H1 (cell line): ENCODE measurements around the gene URAD. TPM values are rescaled to one million over a fixed set of nuclear protein-coding genes. Genes with fewer than 3 reads are reported as not detected.

ENCODE experiments used
- CTCF ChIA-PET: fragments of 300-600 bp; sonication (Branson Sonifier 250); formaldehyde crosslinking; loops from one replicate; lab custom pipeline; 2021; ENCODE audit not compliant: partially characterized antibody; lab: Charles Lee
- POLR2A ChIA-PET: fragments of 300-600 bp; sonication (Branson Sonifier 250); formaldehyde crosslinking; loops from one replicate; lab custom pipeline; 2021; ENCODE audit warnings: inconsistent platforms; ENCODE audit not compliant: partially characterized antibody; lab: Charles Lee
- DNase-seq, 2 experiments: peaks; one replicate each; pipeline versions ENCODE4 v3.0.0 to v3.0.0-alpha.2; 2010 to 2022; ENCODE audit warnings: low spot score in 2 of 2, low read depth in 1 of 2, mixed read lengths in 1 of 2
- FAIRE-seq: peaks from 2 replicates; lab custom pipeline; 2011; peaks lifted over from hg19 to GRCh38; lab: Jason Lieb, UNC
- H2AFZ ChIP-seq: 2 replicates; pipeline ENCODE4 v1.8.1; 2012; ENCODE audit warnings: low read length, inconsistent platforms
- H2AK5ac ChIP-seq: 2 replicates; pipeline ENCODE4 v1.6.1; 2013; ENCODE audit warnings: low read depth, low read length
- H2BK120ac ChIP-seq: replicated peaks from 2 replicates; pipeline ENCODE3; 2013; ENCODE audit warnings: low read depth, low read length, inconsistent platforms
- H2BK12ac ChIP-seq: 2 replicates; pipeline ENCODE4 v1.6.1; 2013; ENCODE audit warnings: low read depth, low read length
- H2BK15ac ChIP-seq: 2 replicates; pipeline ENCODE4 v1.6.1; 2013; ENCODE audit warnings: low read length
- H2BK20ac ChIP-seq: 2 replicates; pipeline ENCODE4 v1.6.1; 2013; ENCODE audit warnings: low read length
- H2BK5ac ChIP-seq: 2 replicates; pipeline ENCODE4 v1.6.1; 2013; ENCODE audit warnings: low read depth, low read length
- H3K14ac ChIP-seq: 2 replicates; pipeline ENCODE4 v1.6.1; 2013; ENCODE audit warnings: inconsistent platforms; ENCODE audit not compliant: insufficient read length
- H3K18ac ChIP-seq: 2 replicates; pipeline ENCODE4 v1.6.1; 2013; ENCODE audit warnings: low read length; ENCODE audit errors: extremely low read depth
- H3K23ac ChIP-seq: 2 replicates; pipeline ENCODE4 v1.6.1; 2013; ENCODE audit warnings: inconsistent platforms; ENCODE audit not compliant: insufficient read length
- H3K23me2 ChIP-seq: 2 replicates; pipeline ENCODE4 v1.6.1; 2013; ENCODE audit warnings: low read depth, low read length
- H3K27ac ChIP-seq: 2 replicates; pipeline ENCODE4 v1.6.1; 2011; ENCODE audit warnings: low read depth, low read length, inconsistent platforms
- H3K27me3 ChIP-seq, 4 experiments: replicated peaks in 1 of 4; 1 replicate in 1 of 4; 2 replicates in 3 of 4; pipeline versions ENCODE4 v1.6.1 to v1.8.1; 2011 to 2013; ENCODE audit warnings: low read length in 3 of 4, mild to moderate bottlenecking in 3 of 4, inconsistent platforms in 2 of 4, mixed read lengths in 2 of 4, moderate library complexity in 1 of 4; ENCODE audit not compliant: control insufficient read depth in 3 of 4, insufficient read depth in 3 of 4; ENCODE audit errors: extremely low read depth in 1 of 4
- H3K36me3 ChIP-seq, 4 experiments: 2 replicates each; pipeline versions ENCODE4 v1.6.1 to v1.8.1; 2011 to 2013; ENCODE audit warnings: mild to moderate bottlenecking in 4 of 4, low read length in 3 of 4, moderate library complexity in 2 of 4, control low read depth in 1 of 4, inconsistent platforms in 1 of 4; ENCODE audit not compliant: insufficient read depth in 4 of 4, control insufficient read depth in 2 of 4
- H3K4ac ChIP-seq: replicated peaks from 2 replicates; pipeline ENCODE3; 2013; ENCODE audit warnings: low read length, low read depth, mixed read lengths, inconsistent platforms; ENCODE audit not compliant: insufficient read length
- H3K4me1 ChIP-seq, 4 experiments: replicated peaks in 1 of 4; 1 replicate in 1 of 4; 2 replicates in 3 of 4; pipeline versions ENCODE4 v1.6.1 to v1.8.1; 2011 to 2013; ENCODE audit warnings: low read length in 3 of 4, inconsistent platforms in 2 of 4, mixed read lengths in 1 of 4; ENCODE audit not compliant: insufficient read depth in 4 of 4, control insufficient read depth in 3 of 4
- H3K4me2 ChIP-seq, 2 experiments: 2 replicates each; pipeline versions ENCODE4 v1.6.1 to v1.8.1; 2011 to 2013; ENCODE audit warnings: low read depth in 2 of 2, low read length in 2 of 2, control low read depth in 1 of 2, inconsistent platforms in 1 of 2, mild to moderate bottlenecking in 1 of 2; ENCODE audit not compliant: insufficient read depth in 1 of 2
- H3K4me3 ChIP-seq, 4 experiments: fragments of 200-600, 300-600 bp in 1 of 4; sonication (generic), shearing (Covaris generic), sonication (Bioruptor Twin) in 1 of 4; 2 replicates each; pipeline versions ENCODE4 v1.5.1 to v1.8.1; 2011 to 2016; ENCODE audit warnings: low read length in 4 of 4, low read depth in 3 of 4, control low read depth in 2 of 4, inconsistent platforms in 2 of 4, mild to moderate bottlenecking in 2 of 4, mixed read lengths in 1 of 4, moderate library complexity in 1 of 4; ENCODE audit not compliant: insufficient read depth in 2 of 4; ENCODE audit errors: extremely low read depth in 1 of 4
- H3K56ac ChIP-seq: replicated peaks from 2 replicates; pipeline ENCODE3; 2013; ENCODE audit warnings: low read depth, mild to moderate bottlenecking, mixed read lengths, low read length, inconsistent platforms; ENCODE audit not compliant: insufficient read length
- H3K79me1 ChIP-seq: 2 replicates; pipeline ENCODE4 v1.6.1; 2013; ENCODE audit warnings: low read depth, low read length, control low read depth
- H3K79me2 ChIP-seq, 2 experiments: 2 replicates each; pipeline versions ENCODE4 v1.6.1 to v1.8.1; 2012 to 2013; ENCODE audit warnings: low read length in 2 of 2, mild to moderate bottlenecking in 2 of 2, inconsistent platforms in 1 of 2; ENCODE audit not compliant: insufficient read depth in 2 of 2, control insufficient read depth in 1 of 2
- H3K9ac ChIP-seq, 4 experiments: replicated peaks in 1 of 4; 1 replicate in 1 of 4; 2 replicates in 3 of 4; pipeline versions ENCODE4 v1.6.1 to v1.8.1; 2011 to 2013; ENCODE audit warnings: low read depth in 3 of 4, low read length in 3 of 4, control low read depth in 2 of 4, mild to moderate bottlenecking in 2 of 4, moderate library complexity in 2 of 4, inconsistent platforms in 1 of 4; ENCODE audit errors: extremely low read depth in 1 of 4
- H3K9me3 ChIP-seq, 2 experiments: 2 replicates each; pipeline versions ENCODE4 v1.6.1 to v1.8.1; 2012 to 2013; ENCODE audit warnings: mild to moderate bottlenecking in 2 of 2, moderate library complexity in 2 of 2, control low read depth in 1 of 2, inconsistent platforms in 1 of 2, low read depth in 1 of 2, low read length in 1 of 2, mixed read lengths in 1 of 2; ENCODE audit not compliant: insufficient read depth in 2 of 2
- H4K20me1 ChIP-seq, 2 experiments: replicated peaks in 1 of 2; 2 replicates each; pipeline versions ENCODE3 to v1.8.1; 2011 to 2013; ENCODE audit warnings: inconsistent platforms in 2 of 2, low read length in 2 of 2, mild to moderate bottlenecking in 1 of 2; ENCODE audit not compliant: insufficient read depth in 2 of 2, control insufficient read depth in 1 of 2
- H4K5ac ChIP-seq: 2 replicates; pipeline ENCODE4 v1.6.1; 2013; ENCODE audit warnings: low read length, low read depth, mixed read lengths, inconsistent platforms; ENCODE audit not compliant: insufficient read length
- H4K8ac ChIP-seq: 2 replicates; pipeline ENCODE4 v1.8.0; 2013; ENCODE audit warnings: mild to moderate bottlenecking, moderate library complexity, low read length, inconsistent platforms; ENCODE audit not compliant: insufficient read depth; ENCODE audit errors: extremely low read depth
- H4K91ac ChIP-seq: replicated peaks from 2 replicates; pipeline ENCODE3; 2013; ENCODE audit warnings: low read length, mixed read lengths, inconsistent platforms; ENCODE audit not compliant: insufficient read length
- EZH2 ChIP-seq: fragments of 200-600 bp; sonication (generic); IDR thresholded peaks from 2 replicates; pipeline ENCODE4 v1.7.1; 2012; ENCODE audit warnings: low read depth, mild to moderate bottlenecking, moderate library complexity, low read length, inconsistent platforms; ENCODE audit not compliant: severe bottlenecking
- POLR2A ChIP-seq, 2 experiments: IDR thresholded peaks; 1 replicate in 1 of 2; 2 replicates in 1 of 2; pipeline ENCODE4 v1.6.1; 2011; ENCODE audit warnings: low read depth in 2 of 2, low read length in 2 of 2, mild to moderate bottlenecking in 2 of 2; ENCODE audit errors: control extremely low read depth in 1 of 2
- SUZ12 ChIP-seq: fragments of 200-600 bp; sonication (generic); IDR thresholded peaks from 2 replicates; pipeline ENCODE4 v1.6.1; 2012; ENCODE audit warnings: mild to moderate bottlenecking, inconsistent platforms, low read length, moderate library complexity, mixed read lengths
- whole genome bisulfite sequencing, 2 experiments: shearing (Covaris generic) in 1 of 2; methylation state at CpG; one replicate each; pipeline versions ENCODE4 v1.1.6 to v1.1.7; 2013 to 2015; ENCODE audit warnings: low lambda C conversion rate in 2 of 2, mixed read lengths in 2 of 2, inconsistent platforms in 1 of 2, low coverage in 1 of 2, missing lambda C conversion rate in 1 of 2; ENCODE audit not compliant: insufficient replicate concordance in 2 of 2, insufficient coverage in 1 of 2, insufficient read length in 1 of 2; ENCODE audit errors: extremely low coverage in 1 of 2, missing lambda C conversion rate in 1 of 2; 5-methylcytosine and 5-hydroxymethylcytosine counted together
- polyA plus RNA-seq, 7 experiments: library from polyadenylated mRNA; depleted of rRNA in 3 of 7; stranded (reverse) in 5 of 7; unstranded in 2 of 7; fragments of >200 nt in 5 of 7; fragments of 200-250 nt in 2 of 7; gene quantifications; 1 replicate in 5 of 7; 2 replicates in 1 of 7; 4 replicates in 1 of 7; pipeline versions ENCODE4 v1.2.1 to v1.2.3, GENCODE V29; 2011 to 2013; ENCODE audit warnings: missing spikeins in 2 of 7, mixed read lengths in 2 of 7
- total RNA-seq: library from RNA; stranded (reverse); fragmentation: NEBNext Ultra II Directional; extraction: Animal tissue kit (Norgen Biotek cat#: 25700); gene quantifications from 2 replicates; pipeline ENCODE4 v1.2.1, GENCODE V29; 2021

The URAD gene
- total and polyA plus RNA-seq, 2 of the 8 experiments (the other 6 are each of a cell fraction or from before 2014, with no cell fraction given) = not detected

- no peak overlapping the region for H4K8ac ChIP-seq
- no peak overlapping the region for H3K27ac ChIP-seq
- ChIA-PET CTCF (interaction anchor here (0.6 to 19.7 kb wide), 7 partner anchors 8 to 1711 kb away, joined by 3 to 283 read pairs (median 7); partner anchors contain the start of genes CDX2 and URAD), POLR2A (no interaction called here)
- TF ChIP-seq SUZ12 (peak; percentile 81; the same call in 1 of the 2 replicates), POLR2A (IDR thresholded peaks at IDR 0.05; ENCODE audit: control extremely low read depth in 1 of 2, low read depth in 2 of 2, low read length in 2 of 2) (no peak), EZH2 (peak; percentile 77)
- H2BK5ac ChIP-seq = no peak overlapping the region
- H3K9ac ChIP-seq = no peak overlapping the region
- H3K23me2 ChIP-seq = peaks cover 4% of the 10 kb centered on the region; the same call in 1 of the 2 replicates
- H2AFZ ChIP-seq = no peak overlapping the region
- H3K79me1 ChIP-seq = no peaks in the 10 kb centered on the region
- H3K4me2 ChIP-seq = peak overlapping the region in 1 of 2 experiments; percentile 10; a peak in 1 of 4 replicates
- H2AK5ac ChIP-seq = no peak overlapping the region
- H4K5ac ChIP-seq = no peak overlapping the region
- H3K36me3 ChIP-seq = peaks cover 0 to under 1% (median 0%) of the 10 kb centered on the region in 4 experiments; a peak in 1 of 8 replicates
- no peak overlapping the region for H3K23ac ChIP-seq
- H3K79me2 ChIP-seq = no peaks in the 10 kb centered on the region
- H3K56ac ChIP-seq = no peak overlapping the region
- H3K4ac ChIP-seq = no peak overlapping the region
- no peak overlapping the region for H2BK12ac ChIP-seq
- DNase-seq (no peak), FAIRE-seq (no peak)
- WGBS, 2 experiments = 13% methylated on average over 9 of the region's 9 CpGs; no CpG with 5 or more reads in 1 of the 2 experiments
- peaks cover 24 to 41% of the 10 kb centered on the region in 2 experiments for H4K20me1 ChIP-seq
- H4K91ac ChIP-seq = no peak overlapping the region
- H3K14ac ChIP-seq = no peak overlapping the region
- no peak overlapping the region for H3K18ac ChIP-seq
- H3K9me3 ChIP-seq = no peaks in the 10 kb centered on the region
- peaks cover 92 to 100% (median 98%) of the 10 kb centered on the region in 4 experiments for H3K27me3 ChIP-seq
- H2BK20ac ChIP-seq = no peak overlapping the region
- H2BK120ac ChIP-seq = no peak overlapping the region
- no peak overlapping the region for H2BK15ac ChIP-seq
- peaks cover 10 to 35% (median 20%) of the 10 kb centered on the region in 4 experiments; a peak in 6 of 7 replicates for H3K4me1 ChIP-seq
- no peak overlapping the region for H3K4me3 ChIP-seq
These were observed 25.5 kb downstream of the URAD start for GRCh38 chr13:27962982-27963381.
